ENCODE data around the gene MRPL20. TPM values are rescaled to one million over a fixed set of nuclear protein-coding genes. Genes with fewer than 3 reads are reported as not detected.
"Not testable (repeated sequence)": the region's sequence is repeated elsewhere in the genome, so short reads cannot be mapped to it uniquely, and the experiment has no call there.

Gene MRPL20
- polyA plus RNA-seq = 168 and 204 TPM in 2 replicates
- 57.1 and 64.8 TPM in 2 replicates for polyA minus RNA-seq

- H2AFZ ChIP-seq (ENCODE audit: low read depth, low read length) = peak within 1 kb of the TSS; percentile 33
Measured at GRCh38 chr1:1406821-1407635, at the start of gene MRPL20. TSS of gene MRPL20 (minus strand) at chr1:1407293. CDS start at chr1:1407217, 76 bp downstream.

GRCh38 chr1:1456683-1457255 lies 49.7 kb upstream of the MRPL20 start:
- H3K4me3 ChIP-seq (ENCODE audit: low read length); H3F3A ChIP-seq (ENCODE audit: insufficient read depth, low read length, poor library complexity, severe bottlenecking); H3K27ac ChIP-seq (ENCODE audit: low read length); H3K9ac ChIP-seq (ENCODE audit: low read length); H3K9me2 ChIP-seq (ENCODE audit: insufficient read depth, low read length); H3K36me3 ChIP-seq (ENCODE audit: insufficient read depth, low read length); H3K27me3 ChIP-seq (ENCODE audit: insufficient read depth, low read depth, low read length); H3K9me3 ChIP-seq (ENCODE audit: low read length); H4K20me1 ChIP-seq (ENCODE audit: insufficient read depth); H2AFZ ChIP-seq (ENCODE audit: low read depth, low read length); H3K79me2 ChIP-seq (replicated peaks; ENCODE audit: insufficient read depth, low read length); H3K4me2 ChIP-seq (ENCODE audit: low read length): not testable (repeated sequence)

More at GRCh38 chr1:1406821-1407635, at the start of gene MRPL20:
- Histone ChIP-seq H3K9ac (ENCODE audit: low read length) (peak within 1 kb of the TSS; percentile 86), H3K79me2 (replicated peaks; ENCODE audit: insufficient read depth, low read length) (peaks cover 24% of the 10 kb centered on the region), H4K20me1 (ENCODE audit: insufficient read depth) (no peaks in the 10 kb centered on the region), H3K4me3 (ENCODE audit: low read length) (peak within 1 kb of the TSS; percentile 97), H3K9me3 (ENCODE audit: low read length) (no peaks in the 10 kb centered on the region), H3F3A (ENCODE audit: insufficient read depth, low read length, poor library complexity, severe bottlenecking) (no peaks in the 10 kb centered on the region), H3K36me3 (ENCODE audit: insufficient read depth, low read length) (no peaks in the 10 kb centered on the region), H3K27ac (ENCODE audit: low read length) (peak within 1 kb of the TSS; percentile 85), H3K9me2 (ENCODE audit: insufficient read depth, low read length) (no peaks in the 10 kb centered on the region), H3K27me3 (ENCODE audit: insufficient read depth, low read depth, low read length) (no peaks in the 10 kb centered on the region), H3K4me2 (ENCODE audit: low read length) (peak within 1 kb of the TSS; percentile 92)
- no peak for TF ChIP-seq SMC3 (conservative IDR thresholded peaks at IDR 0.05; ENCODE audit: poor library complexity)
- TF ChIP-seq MXI1 (conservative IDR thresholded peaks at IDR 0.05; ENCODE audit: poor library complexity, severe bottlenecking) = peak; percentile 96
- peak; percentile 14 for TF ChIP-seq RAD21 (conservative IDR thresholded peaks at IDR 0.05)
- TF ChIP-seq REST (IDR thresholded peaks at IDR 0.05; ENCODE audit: borderline replicate concordance) = peak; percentile 87
- peak; percentile 98 for TF ChIP-seq POLR2AphosphoS5 (IDR thresholded peaks at IDR 0.05)
- peak; percentile 88 for TF ChIP-seq TAF1 (IDR thresholded peaks at IDR 0.05; ENCODE audit: low read depth)
- TF ChIP-seq, protein P1, sequence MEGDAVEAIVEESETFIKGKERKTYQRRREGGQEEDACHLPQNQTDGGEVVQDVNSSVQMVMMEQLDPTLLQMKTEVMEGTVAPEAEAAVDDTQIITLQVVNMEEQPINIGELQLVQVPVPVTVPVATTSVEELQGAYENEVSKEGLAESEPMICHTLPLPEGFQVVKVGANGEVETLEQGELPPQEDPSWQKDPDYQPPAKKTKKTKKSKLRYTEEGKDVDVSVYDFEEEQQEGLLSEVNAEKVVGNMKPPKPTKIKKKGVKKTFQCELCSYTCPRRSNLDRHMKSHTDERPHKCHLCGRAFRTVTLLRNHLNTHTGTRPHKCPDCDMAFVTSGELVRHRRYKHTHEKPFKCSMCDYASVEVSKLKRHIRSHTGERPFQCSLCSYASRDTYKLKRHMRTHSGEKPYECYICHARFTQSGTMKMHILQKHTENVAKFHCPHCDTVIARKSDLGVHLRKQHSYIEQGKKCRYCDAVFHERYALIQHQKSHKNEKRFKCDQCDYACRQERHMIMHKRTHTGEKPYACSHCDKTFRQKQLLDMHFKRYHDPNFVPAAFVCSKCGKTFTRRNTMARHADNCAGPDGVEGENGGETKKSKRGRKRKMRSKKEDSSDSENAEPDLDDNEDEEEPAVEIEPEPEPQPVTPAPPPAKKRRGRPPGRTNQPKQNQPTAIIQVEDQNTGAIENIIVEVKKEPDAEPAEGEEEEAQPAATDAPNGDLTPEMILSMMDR (IDR thresholded peaks at IDR 0.05; ENCODE audit: poor library complexity, severe bottlenecking) = no peak
- peak; percentile 49 for TF ChIP-seq EP300 (conservative IDR thresholded peaks at IDR 0.05; ENCODE audit: poor library complexity, severe bottlenecking)
- TF ChIP-seq EZH2 (IDR thresholded peaks at IDR 0.05; ENCODE audit: borderline replicate concordance, insufficient read depth, low read length, poor library complexity, severe bottlenecking) = no peak

DNA sequence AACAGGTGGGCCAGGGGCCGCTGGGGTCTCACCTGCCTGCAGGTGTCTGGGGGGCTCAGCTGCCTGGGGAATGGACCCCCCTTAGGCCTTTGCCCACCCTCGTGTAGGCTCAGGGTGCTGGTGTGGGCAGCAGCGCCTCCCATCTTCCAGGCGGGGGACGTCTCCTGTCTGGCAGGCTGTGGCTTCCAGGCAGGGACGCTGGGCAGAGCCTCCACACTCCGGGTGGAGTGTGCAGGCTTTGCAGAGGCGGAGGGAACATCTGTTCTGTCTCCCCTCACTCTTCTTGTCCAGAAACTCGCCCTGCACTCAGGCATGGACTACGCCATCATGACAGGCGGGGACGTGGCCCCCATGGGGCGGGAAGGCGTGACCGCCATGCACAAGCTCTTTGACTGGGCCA lies 48.8 kb upstream of the MRPL20 start:
- not testable (repeated sequence) for H3K9me3 ChIP-seq (ENCODE audit: low read length); H4K20me1 ChIP-seq (ENCODE audit: insufficient read depth); H3K4me2 ChIP-seq (ENCODE audit: low read length); H3F3A ChIP-seq (ENCODE audit: insufficient read depth, low read length, poor library complexity, severe bottlenecking); H3K27me3 ChIP-seq (ENCODE audit: insufficient read depth, low read depth, low read length); H3K27ac ChIP-seq (ENCODE audit: low read length); H3K9me2 ChIP-seq (ENCODE audit: insufficient read depth, low read length); H3K9ac ChIP-seq (ENCODE audit: low read length); H3K79me2 ChIP-seq (replicated peaks; ENCODE audit: insufficient read depth, low read length); H2AFZ ChIP-seq (ENCODE audit: low read depth, low read length); H3K4me3 ChIP-seq (ENCODE audit: low read length); H3K36me3 ChIP-seq (ENCODE audit: insufficient read depth, low read length)

All from neural cell (in vitro differentiated cells).